Osteoblast (primary cell): ENCODE measurements around the gene ADAM12. TPM values are rescaled to one million over a fixed set of nuclear protein-coding genes. Genes with fewer than 3 reads are reported as not detected.
"Not testable (repeated sequence)": the region's sequence is repeated elsewhere in the genome, so short reads cannot be mapped to it uniquely, and the experiment has no call there.

Source experiments
- DNase-seq: peaks from one replicate; pipeline ENCODE4 v3.0.0; 2011; ENCODE audit warnings: low spot score, mixed read lengths; ENCODE audit not compliant: insufficient read length; ENCODE audit errors: missing footprints
- H2AFZ ChIP-seq: 2 replicates; pipeline ENCODE4 v1.6.0; 2011; ENCODE audit warnings: mild to moderate bottlenecking, low read length
- H3K27ac ChIP-seq: 2 replicates; pipeline ENCODE4 v1.5.1; 2011; ENCODE audit warnings: mild to moderate bottlenecking, low read depth, low read length, moderate library complexity
- H3K27me3 ChIP-seq: 2 replicates; pipeline ENCODE4 v1.6.0; 2012; ENCODE audit warnings: mild to moderate bottlenecking, control low read depth, inconsistent platforms, low read length, moderate library complexity; ENCODE audit not compliant: insufficient read depth
- H3K36me3 ChIP-seq: 2 replicates; pipeline ENCODE4 v1.5.1; 2011; ENCODE audit warnings: mild to moderate bottlenecking, low read length, control low read depth, moderate library complexity; ENCODE audit not compliant: insufficient read depth
- H3K4me1 ChIP-seq: 2 replicates; pipeline ENCODE4 v1.5.1; 2011; ENCODE audit warnings: mild to moderate bottlenecking, low read length, control low read depth, moderate library complexity; ENCODE audit not compliant: insufficient read depth
- H3K4me2 ChIP-seq: 2 replicates; pipeline ENCODE4 v1.6.0; 2011; ENCODE audit warnings: mild to moderate bottlenecking, low read length; ENCODE audit not compliant: insufficient read depth
- H3K4me3 ChIP-seq: fragments of 200-600 bp; sonication (generic); 3 replicates; pipeline ENCODE4 v1.5.1; 2012; ENCODE audit warnings: mild to moderate bottlenecking, low read length, inconsistent platforms; ENCODE audit not compliant: insufficient read depth
- H3K79me2 ChIP-seq: 2 replicates; pipeline ENCODE4 v1.6.0; 2012; ENCODE audit warnings: mild to moderate bottlenecking, low read length, control low read depth, inconsistent platforms; ENCODE audit not compliant: insufficient read depth
- H3K9me3 ChIP-seq: 2 replicates; pipeline ENCODE4 v1.5.1; 2011; ENCODE audit warnings: low read depth, low read length, control low read depth
- H4K20me1 ChIP-seq: 2 replicates; pipeline ENCODE4 v1.6.0; 2012; ENCODE audit warnings: mild to moderate bottlenecking, low read length, control low read depth; ENCODE audit not compliant: insufficient read depth
- CTCF ChIP-seq: IDR thresholded peaks from 2 replicates; pipeline ENCODE4 v1.5.1; 2011; ENCODE audit warnings: mild to moderate bottlenecking, low read depth, low read length, moderate library complexity; ENCODE audit errors: extremely low read depth
- total RNA-seq: library from RNA; depleted of rRNA; stranded (reverse); fragments of >200 nt; gene quantifications from 2 replicates; pipeline ENCODE4 v1.2.3, GENCODE V29; 2012

ADAM12 gene
- total RNA-seq, 1 donor: 345 TPM

DNA sequence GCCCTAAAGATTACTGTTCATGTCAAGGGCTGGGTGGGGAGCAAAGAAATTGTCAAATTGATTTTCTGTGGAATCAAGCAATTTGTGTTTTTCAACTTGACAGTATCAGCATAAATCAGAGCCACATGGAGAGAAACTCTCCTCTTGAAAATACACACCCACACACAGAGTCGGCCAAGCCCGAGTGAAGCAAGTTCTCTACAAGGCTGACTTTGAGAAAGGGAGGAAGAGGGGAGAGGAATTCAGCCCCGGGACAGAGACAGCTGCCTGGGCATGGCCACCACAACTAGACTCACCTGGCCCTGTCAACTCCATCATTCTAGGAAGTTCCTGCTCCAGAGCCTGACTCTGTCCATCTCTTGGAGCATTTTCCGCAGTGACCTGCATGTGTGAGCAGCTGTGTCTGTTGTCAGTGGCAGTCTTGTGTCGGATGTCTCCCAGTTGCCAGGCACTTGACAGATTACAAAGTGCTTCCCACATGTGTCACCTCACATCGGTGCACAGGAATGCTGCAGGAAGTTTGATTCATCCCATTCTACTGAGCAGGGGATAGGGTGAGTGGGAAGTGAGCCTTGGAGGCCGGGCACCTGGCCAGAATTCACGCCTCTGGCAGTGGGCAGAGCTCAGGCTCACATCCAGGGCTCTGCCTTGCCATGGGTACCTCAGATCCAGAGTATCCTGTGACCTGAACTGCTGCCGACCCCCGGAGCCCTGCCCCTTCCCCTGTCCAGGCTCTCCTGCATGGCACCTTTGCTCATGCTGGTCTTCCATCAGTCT, 37.9 kb downstream of the ADAM12 start:
- Histone ChIP-seq H3K27ac (peak overlapping the region; percentile 93), H3K4me2 (peak overlapping the region; percentile 66), H2AFZ (no peak overlapping the region), H3K9me3 (no peaks in the 10 kb centered on the region), H3K79me2 (peaks cover 68% of the 10 kb centered on the region), H3K4me3 (no peak overlapping the region), H3K36me3 (peaks cover 11% of the 10 kb centered on the region), H3K27me3 (no peaks in the 10 kb centered on the region), H3K4me1 (peaks cover 21% of the 10 kb centered on the region), H4K20me1 (peaks cover 19% of the 10 kb centered on the region)
- no peak for TF ChIP-seq CTCF
- DNase-seq: peak; percentile 90

GRCh38 chr10:126349676-126350075, 38.6 kb downstream of the ADAM12 start:
- Histone ChIP-seq H2AFZ (no peak overlapping the region), H3K36me3 (peaks cover 11% of the 10 kb centered on the region), H3K4me3 (no peak overlapping the region), H3K79me2 (peaks cover 63% of the 10 kb centered on the region), H3K9me3 (no peaks in the 10 kb centered on the region), H3K4me2 (peak overlapping the region; percentile 66), H3K4me1 (peaks cover 21% of the 10 kb centered on the region), H3K27me3 (no peaks in the 10 kb centered on the region), H3K27ac (peak overlapping the region; percentile 93), H4K20me1 (peaks cover 17% of the 10 kb centered on the region)
- DNase-seq: no peak
- no peak for TF ChIP-seq CTCF

GRCh38 chr10:126349101-126349500, 39.2 kb downstream of the ADAM12 start:
- peaks cover 59% of the 10 kb centered on the region for H3K79me2 ChIP-seq
- H2AFZ ChIP-seq: no peak overlapping the region
- H3K9me3 ChIP-seq: no peaks in the 10 kb centered on the region
- H4K20me1 ChIP-seq: peaks cover 17% of the 10 kb centered on the region
- H3K27ac ChIP-seq: peak overlapping the region; percentile 93
- no peak for TF ChIP-seq CTCF
- H3K27me3 ChIP-seq: no peaks in the 10 kb centered on the region
- no peak overlapping the region for H3K4me2 ChIP-seq
- H3K4me1 ChIP-seq: peaks cover 21% of the 10 kb centered on the region
- DNase-seq: no peak
- no peak overlapping the region for H3K4me3 ChIP-seq
- H3K36me3 ChIP-seq: peaks cover 11% of the 10 kb centered on the region

GRCh38 chr10:126343496-126343895, 44.8 kb downstream of the ADAM12 start:
- peaks cover 37% of the 10 kb centered on the region for H3K79me2 ChIP-seq
- H3K4me1 ChIP-seq: not testable (repeated sequence)

More at GRCh38 chr10:126343496-126343895, 44.8 kb downstream of the ADAM12 start:
- H3K4me3 ChIP-seq, H3K4me2 ChIP-seq, H3K27me3 ChIP-seq, H3K9me3 ChIP-seq, H4K20me1 ChIP-seq, H2AFZ ChIP-seq, H3K27ac ChIP-seq, DNase-seq: not testable (repeated sequence)
- peaks cover 14% of the 10 kb centered on the region for H3K36me3 ChIP-seq
